Large intestine (tissue), 3 donors: ENCODE data around the gene ATAD2B. TPM values are rescaled to one million over a fixed set of nuclear protein-coding genes. Genes with fewer than 3 reads are reported as not detected.
"Not testable (repeated sequence)": the region's sequence is repeated elsewhere in the genome, so short reads cannot be mapped to it uniquely, and the experiment has no call there.

Experiments used
- DNase-seq, 2 donors: peaks; one replicate each; pipeline versions ENCODE4 v3.0.0 to v3.0.0-alpha.2; 2013
- H3K27ac ChIP-seq: one replicate; pipeline ENCODE4 v1.5.1; 2013; ENCODE audit warnings: low read length
- H3K27me3 ChIP-seq: 2 replicates; pipeline ENCODE4 v1.6.1; 2013; ENCODE audit warnings: low read length; ENCODE audit not compliant: control insufficient read depth, insufficient read depth
- H3K36me3 ChIP-seq: 2 replicates; pipeline ENCODE4 v1.6.1; 2013; ENCODE audit warnings: low read length; ENCODE audit not compliant: control insufficient read depth, insufficient read depth
- H3K4me1 ChIP-seq: one replicate; pipeline ENCODE4 v1.6.1; 2013; ENCODE audit warnings: low read length; ENCODE audit not compliant: control insufficient read depth, insufficient read depth
- H3K4me3 ChIP-seq: one replicate; pipeline ENCODE4 v1.5.1; 2013; ENCODE audit warnings: low read length
- H3K9me3 ChIP-seq: one replicate; pipeline ENCODE4 v1.6.1; 2013; ENCODE audit warnings: mild to moderate bottlenecking, low read depth, low read length, moderate library complexity; ENCODE audit not compliant: control insufficient read depth
- WGBS: methylation state at CpG from one replicate; pipeline ENCODE4 v1.1.5; 2013; ENCODE audit warnings: low lambda C conversion rate; ENCODE audit not compliant: insufficient coverage; 5-methylcytosine and 5-hydroxymethylcytosine counted together
- polyA plus RNA-seq: library from polyadenylated mRNA; unstranded; fragments of 120-200 nt; gene quantifications from one replicate; pipeline ENCODE4 v1.2.1, GENCODE V29; 2013

ATAD2B gene
- polyA plus RNA-seq, 1 donor: 13.5 TPM

GRCh38 chr2:23793476-23793875 lies 133.4 kb downstream of the ATAD2B start:
- no peak for DNase-seq
- Histone ChIP-seq H3K4me1 (no peaks in the 10 kb centered on the region), H3K27me3 (no peaks in the 10 kb centered on the region), H3K36me3 (no peaks in the 10 kb centered on the region), H3K27ac (no peak overlapping the region), H3K9me3 (no peaks in the 10 kb centered on the region), H3K4me3 (no peak overlapping the region)
- WGBS: 100% methylated on average over 1 of the region's 2 CpGs

GRCh38 chr2:23791030-23791429 lies 135.9 kb downstream of the ATAD2B start:
- H3K27ac ChIP-seq: no peak overlapping the region
- no peak for DNase-seq
- no peak overlapping the region for H3K4me3 ChIP-seq

GRCh38 chr2:23789012-23789411 lies 137.9 kb downstream of the ATAD2B start:
- 100% methylated on average over 1 of the region's 1 CpG for WGBS
- DNase-seq: peak; percentile 6 to 12

More at GRCh38 chr2:23791030-23791429, 135.9 kb downstream of the ATAD2B start:
- H3K9me3 ChIP-seq: no peaks in the 10 kb centered on the region
- H3K27me3 ChIP-seq: no peaks in the 10 kb centered on the region
- H3K4me1 ChIP-seq: no peaks in the 10 kb centered on the region
- peaks cover 8% of the 10 kb centered on the region for H3K36me3 ChIP-seq

GRCh38 chr2:23788100-23788499 lies 138.8 kb downstream of the ATAD2B start:
- H3K36me3 ChIP-seq: peaks cover 13% of the 10 kb centered on the region
- no peaks in the 10 kb centered on the region for H3K9me3 ChIP-seq
- no peaks in the 10 kb centered on the region for H3K27me3 ChIP-seq
- no CpG with 5 or more reads among the region's 1 CpG for WGBS
- H3K27ac ChIP-seq: no peak overlapping the region
- no peak for DNase-seq
- no peaks in the 10 kb centered on the region for H3K4me1 ChIP-seq
- H3K4me3 ChIP-seq: no peak overlapping the region

More at GRCh38 chr2:23789012-23789411, 137.9 kb downstream of the ATAD2B start:
- H3K27ac ChIP-seq: no peak overlapping the region
- peaks cover 13% of the 10 kb centered on the region for H3K36me3 ChIP-seq
- H3K4me1 ChIP-seq: no peaks in the 10 kb centered on the region
- no peaks in the 10 kb centered on the region for H3K27me3 ChIP-seq
- no peaks in the 10 kb centered on the region for H3K9me3 ChIP-seq
- H3K4me3 ChIP-seq: no peak overlapping the region

- Histone ChIP-seq H3K9me3 (no peaks in the 10 kb centered on the region), H3K4me3 (no peak overlapping the region), H3K27me3 (no peaks in the 10 kb centered on the region), H3K4me1 (peaks cover 2% of the 10 kb centered on the region), H3K27ac (no peak overlapping the region), H3K36me3 (peaks cover 13% of the 10 kb centered on the region)
- peak in 1 of 2 donors; percentile 27 for DNase-seq
Observed at GRCh38 chr2:23784971-23785370, 142.0 kb downstream of the ATAD2B start.

- no peaks in the 10 kb centered on the region for H3K27me3 ChIP-seq
- H3K36me3 ChIP-seq: peaks cover 10% of the 10 kb centered on the region
- no peak for DNase-seq
- H3K4me1 ChIP-seq: peaks cover 2% of the 10 kb centered on the region
- no peak overlapping the region for H3K27ac ChIP-seq
- no CpG with 5 or more reads among the region's 1 CpG for WGBS
- no peak overlapping the region for H3K4me3 ChIP-seq
- H3K9me3 ChIP-seq: no peaks in the 10 kb centered on the region
Observed at GRCh38 chr2:23782646-23783045, 144.3 kb downstream of the ATAD2B start.

- Histone ChIP-seq H3K4me3 (no peak overlapping the region), H3K9me3 (no peaks in the 10 kb centered on the region), H3K27me3 (no peaks in the 10 kb centered on the region), H3K36me3 (peaks cover 10% of the 10 kb centered on the region), H3K4me1 (peaks cover 2% of the 10 kb centered on the region), H3K27ac (no peak overlapping the region)
- DNase-seq: no peak
- 80% methylated on average over 1 of the region's 2 CpGs for WGBS
Observed at GRCh38 chr2:23782126-23782525, 144.8 kb downstream of the ATAD2B start.

- H3K4me1 ChIP-seq, H3K27ac ChIP-seq, DNase-seq, H3K9me3 ChIP-seq, H3K27me3 ChIP-seq, H3K4me3 ChIP-seq, H3K36me3 ChIP-seq: not testable (repeated sequence)
- WGBS: no CpG with 5 or more reads among the region's 10 CpGs
Observed at GRCh38 chr2:23780465-23780864, 146.5 kb downstream of the ATAD2B start.

- H3K27ac ChIP-seq: no peak overlapping the region
- H3K4me3 ChIP-seq: no peak overlapping the region
- H3K9me3 ChIP-seq: no peaks in the 10 kb centered on the region
- no peak for DNase-seq
- H3K27me3 ChIP-seq: no peaks in the 10 kb centered on the region
- H3K36me3 ChIP-seq: peaks cover 11% of the 10 kb centered on the region
- no CpG with 5 or more reads among the region's 2 CpGs for WGBS
- H3K4me1 ChIP-seq: peaks cover 2% of the 10 kb centered on the region
Observed at GRCh38 chr2:23777826-23778225, 149.1 kb downstream of the ATAD2B start.

- H3K27me3 ChIP-seq: no peaks in the 10 kb centered on the region
- no peak overlapping the region for H3K4me3 ChIP-seq
- H3K4me1 ChIP-seq: no peaks in the 10 kb centered on the region
- no peak overlapping the region for H3K27ac ChIP-seq
- 94% methylated on average over 3 of the region's 6 CpGs for WGBS
- H3K9me3 ChIP-seq: no peaks in the 10 kb centered on the region
- no peak for DNase-seq
- peaks cover 23% of the 10 kb centered on the region for H3K36me3 ChIP-seq
Observed at GRCh38 chr2:23776021-23776420, 150.9 kb downstream of the ATAD2B start.

- Histone ChIP-seq H3K4me1 (no peaks in the 10 kb centered on the region), H3K4me3 (no peak overlapping the region), H3K27ac (no peak overlapping the region), H3K27me3 (no peaks in the 10 kb centered on the region), H3K9me3 (no peaks in the 10 kb centered on the region), H3K36me3 (peaks cover 25% of the 10 kb centered on the region)
- no CpG with 5 or more reads among the region's 7 CpGs for WGBS
- DNase-seq: no peak
Observed at GRCh38 chr2:23772684-23773083, 154.2 kb downstream of the ATAD2B start.
